K562 (cell line): ENCODE measurements around the gene ZNF45. TPM values are rescaled to one million over a fixed set of nuclear protein-coding genes. Genes with fewer than 3 reads are reported as not detected.

Source experiments
- BHLHE40 ChIP-seq: IDR thresholded peaks from 2 replicates; pipeline ENCODE4 v1.6.1; 2011; ENCODE audit warnings: low read length, improper control_type of control experiment
- EHMT2 ChIP-seq: fragments of 450-650 bp; IDR thresholded peaks from 2 replicates; pipeline ENCODE4 v1.6.1; 2018; ENCODE audit warnings: antibody characterized with exemption
- GTF2B ChIP-seq: IDR thresholded peaks from 2 replicates; pipeline ENCODE4 v1.6.1; 2011; ENCODE audit not compliant: insufficient read length; ENCODE audit errors: extremely low read depth
- HEY1 ChIP-seq: fragments of 250-450 bp; sonication (Bioruptor Pico); IDR thresholded peaks from 2 replicates; pipeline ENCODE4 v1.5.0; 2020; ENCODE audit warnings: mild to moderate bottlenecking, moderate library complexity, borderline replicate concordance
- HMBOX1 ChIP-seq: sonication (generic); IDR thresholded peaks from 2 replicates; pipeline ENCODE4 v1.6.1; 2016
- HSF4 ChIP-seq: fragments of 250-450 bp; sonication (Bioruptor Pico); IDR thresholded peaks from 2 replicates; pipeline ENCODE4 v2.1.2; 2022; ENCODE audit warnings: mild to moderate bottlenecking, moderate library complexity, borderline replicate concordance
- KAT2B ChIP-seq: IDR thresholded peaks from one replicate; pipeline ENCODE4 v1.6.1; 2012; ENCODE audit warnings: low read depth, mild to moderate bottlenecking, control low read depth, inconsistent platforms, low read length, moderate library complexity
- LCOR ChIP-seq: sonication (generic); formaldehyde crosslinking; IDR thresholded peaks from 2 replicates; pipeline ENCODE4 v1.8.0; 2022; ENCODE audit warnings: mild to moderate bottlenecking, missing genetic modification reagents
- LEF1 ChIP-seq: fragments of 450-650 bp; IDR thresholded peaks from 2 replicates; pipeline ENCODE4 v1.6.1; 2016; ENCODE audit warnings: mild to moderate bottlenecking
- NR2F6 ChIP-seq: fragments of 450-650 bp; formaldehyde crosslinking; IDR thresholded peaks from 2 replicates; pipeline ENCODE4 v1.4.0; 2020; ENCODE audit warnings: mild to moderate bottlenecking
- PHB2 ChIP-seq: fragments of 450-650 bp; IDR thresholded peaks from 2 replicates; pipeline ENCODE4 v1.6.1; 2017; ENCODE audit warnings: low read depth
- POLR3A ChIP-seq: IDR thresholded peaks from 2 replicates; pipeline ENCODE4 v1.6.1; 2011; ENCODE audit warnings: borderline replicate concordance, mild to moderate bottlenecking, moderate library complexity; ENCODE audit not compliant: insufficient read length, insufficient read depth; ENCODE audit errors: extremely low read depth
- PRDM10 ChIP-seq: fragments of 450-650 bp; IDR thresholded peaks from 2 replicates; pipeline ENCODE4 v1.6.1; 2018; ENCODE audit not compliant: partially characterized antibody
- PRPF4 ChIP-seq: fragments of 200-400 bp; formaldehyde crosslinking; IDR thresholded peaks from one replicate; pipeline ENCODE4 v1.6.1; 2017; ENCODE audit warnings: low read length, low read depth, mild to moderate bottlenecking; ENCODE audit not compliant: insufficient read depth, poor library complexity, severe bottlenecking
- SMC3 ChIP-seq: conservative IDR thresholded peaks from 2 replicates; pipeline ENCODE4 v1.6.1; 2011; ENCODE audit warnings: low read depth, low read length, improper control_type of control experiment; ENCODE audit not compliant: insufficient read depth
- SNAPC5 ChIP-seq: fragments of 250-450 bp; sonication (Bioruptor Pico); IDR thresholded peaks from 2 replicates; pipeline ENCODE4 v1.8.0; 2021; ENCODE audit warnings: moderate library complexity, mild to moderate bottlenecking, inconsistent platforms
- TCF7 ChIP-seq: sonication (generic); IDR thresholded peaks from 2 replicates; pipeline ENCODE4 v1.6.1; 2016; ENCODE audit warnings: antibody characterized with exemption, borderline replicate concordance
- ZBTB26 ChIP-seq: fragments of 450-650 bp; formaldehyde crosslinking; IDR thresholded peaks from 2 replicates; pipeline ENCODE4 v1.4.0; 2022; ENCODE audit warnings: missing genetic modification characterization
- ZNF140 ChIP-seq: fragments of 250-450 bp; sonication (Bioruptor Pico); IDR thresholded peaks from 2 replicates; pipeline ENCODE4 v1.8.0; 2021; ENCODE audit warnings: moderate library complexity, mild to moderate bottlenecking, inconsistent platforms
- ZNF174 ChIP-seq: fragments of 250-450 bp; sonication (Bioruptor Pico); IDR thresholded peaks from 2 replicates; pipeline ENCODE4 v1.4.0; 2020; ENCODE audit warnings: mild to moderate bottlenecking
- ZNF282 ChIP-seq: sonication (generic); formaldehyde crosslinking; IDR thresholded peaks from 2 replicates; pipeline ENCODE4 v1.8.1; 2023; ENCODE audit warnings: missing genetic modification reagents
- ZNF668 ChIP-seq: fragments of 250-450 bp; sonication (Bioruptor Pico); IDR thresholded peaks from 2 replicates; pipeline ENCODE4 v1.8.0; 2022; ENCODE audit warnings: mild to moderate bottlenecking, inconsistent platforms
- polyA plus RNA-seq, 8 experiments: library from polyadenylated mRNA; depleted of rRNA in 4 of 8; stranded (reverse) in 5 of 8; unstranded in 3 of 8; fragments of >200 nt; fragmentation: Nextera tagmentation in 2 of 8; fragmentation: Illumina TruSeq in 1 of 8; extraction: Ambion mirVana in 2 of 8; extraction: Trizol in 1 of 8; gene quantifications; 2 replicates each; pipeline versions ENCODE4 v1.2.1 to v1.2.3, GENCODE V29; 2011 to 2014; ENCODE audit warnings: inconsistent platforms in 1 of 8, missing spikeins in 1 of 8
- total RNA-seq, 7 experiments: library from RNA; depleted of rRNA in 6 of 7; stranded (reverse); fragments of >200 nt in 6 of 7; fragmentation: Illumina TruSeq in 2 of 7; extraction: Trizol in 2 of 7; gene quantifications; 2 replicates each; pipeline versions ENCODE4 v1.2.1 to v1.2.3, GENCODE V29; 2011 to 2021; ENCODE audit warnings: low replicate concordance in 1 of 7

The ZNF45 gene
- total and polyA plus RNA-seq, 9 of the 15 experiments (the other 6 are each of a cell fraction or from before 2014, with no cell fraction given), result 2.6 to 10.6 (median 9.4) TPM

GRCh38 chr19:43901395-43902390, 33.4 kb downstream of the ZNF45 start (continued):
- TF ChIP-seq PRDM10 (peak; percentile 27), PHB2 (no peak), SMC3 (no peak), HSF4 (CRISPR knock-in tag) (no peak), HMBOX1 (no peak), LCOR (CRISPR knock-in tag) (no peak), ZNF174 (no peak), ZNF140 (no peak), EHMT2 (peak; percentile 94), TCF7 (no peak), ZBTB26 (CRISPR knock-in tag) (no peak), SNAPC5 (no peak), NR2F6 (CRISPR knock-in tag) (no peak), ZNF282 (CRISPR knock-in tag) (no peak), BHLHE40 (no peak), HEY1 (CRISPR knock-in tag) (no peak), POLR3A (no peak), KAT2B (no peak), GTF2B (no peak), LEF1 (no peak), ZNF668 (no peak), PRPF4 (no peak)
